ENCODE measurements around the gene RXRG.

GRCh38 chr1:165409657-165410358, 35.1 kb downstream of the RXRG start:
- no peak for TF ChIP-seq GATA3 (IDR thresholded peaks at IDR 0.05; ENCODE audit: low read depth, low read length)
- TF ChIP-seq GATA2 (IDR thresholded peaks at IDR 0.05; ENCODE audit: low read depth, low read length): no peak

Measured in SH-SY5Y (cell line).